ENCODE measurements around the gene ZNF277. TPM values are rescaled to one million over a fixed set of nuclear protein-coding genes. Genes with fewer than 3 reads are reported as not detected.

The ZNF277 gene
- total RNA-seq, 1 experiment from 2014 or later: 13.1 TPM

DNA sequence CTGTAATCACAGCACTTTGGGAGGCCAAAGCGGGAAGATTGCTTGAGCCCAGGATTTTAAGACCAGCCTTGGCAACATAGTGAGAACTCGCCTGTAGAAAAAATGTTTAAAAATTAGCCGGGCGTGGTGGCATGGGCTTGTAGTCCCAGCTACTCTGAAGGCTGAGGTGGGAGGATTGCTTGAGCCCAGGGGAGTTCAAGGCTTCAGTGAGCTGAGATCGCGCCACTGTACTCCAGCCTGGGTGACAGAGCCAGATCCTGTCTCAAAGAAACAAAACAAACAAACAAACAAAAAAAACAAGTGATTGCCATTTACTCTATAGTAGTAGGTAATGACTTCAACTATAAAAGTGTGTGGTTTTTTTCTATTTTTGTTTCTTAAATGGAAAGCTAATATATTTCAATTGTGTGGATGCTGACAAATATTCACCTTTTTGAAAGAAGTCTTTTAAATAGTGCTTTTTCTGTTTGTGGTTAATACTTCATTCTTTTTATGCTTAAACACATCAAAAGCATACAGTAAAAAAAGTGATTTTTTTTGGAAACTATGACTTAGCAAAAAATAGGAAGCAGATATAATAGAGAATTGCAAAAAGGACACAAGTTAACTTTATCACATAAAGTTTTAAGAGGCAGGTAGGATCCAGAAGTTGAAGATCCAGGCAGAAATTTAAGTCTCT, 48.4 kb downstream of the ZNF277 start:
- H3K23ac ChIP-seq (ENCODE audit: insufficient read length, low read depth, low read length): no peak overlapping the region
- H3K27ac Mint-ChIP-seq: no peak overlapping the region
- no peak overlapping the region for H2AFZ ChIP-seq (ENCODE audit: low read length)
- no peak overlapping the region for H2BK12ac ChIP-seq (ENCODE audit: insufficient read length, low read depth, low read length)
- no peaks in the 10 kb centered on the region for H3K79me2 ChIP-seq (ENCODE audit: insufficient read depth, low read length)
- no peak overlapping the region for H3K27ac ChIP-seq (ENCODE audit: insufficient read length, low read depth, low read length)
- peaks cover 41% of the 10 kb centered on the region for H3K27me3 Mint-ChIP-seq (ENCODE audit: low read depth)
- WGBS (ENCODE audit: extremely low coverage, insufficient read length, low lambda C conversion rate): no CpG with 5 or more reads among the region's 6 CpGs
- H2BK15ac ChIP-seq (ENCODE audit: low read depth, low read length): no peak overlapping the region
- H3T11ph ChIP-seq (ENCODE audit: low read length): no peak overlapping the region
- no peak overlapping the region for H4K5ac ChIP-seq (ENCODE audit: insufficient read length, low read depth, low read length)
- peaks cover 41 to 48% of the 10 kb centered on the region in 2 experiments for H3K4me1 Mint-ChIP-seq
- H2BK20ac ChIP-seq (ENCODE audit: low read depth, low read length, poor library complexity, severe bottlenecking): no peak overlapping the region
- no peak overlapping the region for H3K4me3 Mint-ChIP-seq
- H3K23me2 ChIP-seq (ENCODE audit: insufficient read length, low read depth, low read length, poor library complexity, severe bottlenecking): no peaks in the 10 kb centered on the region
- no peak overlapping the region for H3K9ac ChIP-seq (ENCODE audit: extremely low read depth, insufficient read length, low read length)
- H3K36me3 Mint-ChIP-seq (ENCODE audit: insufficient read depth in 1 of 3, low read depth in 3 of 3): no peaks in the 10 kb centered on the region
- no peak overlapping the region for H2BK5ac ChIP-seq (ENCODE audit: insufficient read length, low read length)
- no peak overlapping the region for H3K4me2 ChIP-seq (ENCODE audit: insufficient read depth, insufficient read length, low read length)
- no peaks in the 10 kb centered on the region for H3K27me3 ChIP-seq (ENCODE audit: insufficient read depth, low read length)
- H3K56ac ChIP-seq (ENCODE audit: insufficient read length, low read depth, low read length): no peak overlapping the region
- DNase-seq: no peak
- no peak overlapping the region for H3K14ac ChIP-seq (ENCODE audit: insufficient read depth, low read length)
- peaks cover 12% of the 10 kb centered on the region for H3K4me1 ChIP-seq (ENCODE audit: insufficient read depth, low read length)
- H4K91ac ChIP-seq (ENCODE audit: insufficient read length, low read depth, low read length): no peak overlapping the region
- H3K4ac ChIP-seq (ENCODE audit: low read depth, low read length): no peak overlapping the region
- H3K9me3 Mint-ChIP-seq: no peaks in the 10 kb centered on the region
- H2BK120ac ChIP-seq (ENCODE audit: low read depth, low read length, poor library complexity, severe bottlenecking): no peak overlapping the region
- no peaks in the 10 kb centered on the region for H4K20me1 ChIP-seq (ENCODE audit: control insufficient read depth, insufficient read depth, insufficient read length)
- H4K8ac ChIP-seq (replicated peaks; ENCODE audit: insufficient read length, low read depth, low read length): no peak overlapping the region
- no peak overlapping the region for H2AK5ac ChIP-seq (ENCODE audit: insufficient read length, low read length)
- H3K9me3 ChIP-seq (ENCODE audit: control insufficient read depth, low read depth, low read length): no peaks in the 10 kb centered on the region
- H3K18ac ChIP-seq (ENCODE audit: insufficient read length, low read depth, low read length): no peak overlapping the region
- peaks cover 3% of the 10 kb centered on the region for H3K79me1 ChIP-seq (ENCODE audit: insufficient read depth, low read depth, low read length, poor library complexity, severe bottlenecking)
- TF ChIP-seq, protein P1, sequence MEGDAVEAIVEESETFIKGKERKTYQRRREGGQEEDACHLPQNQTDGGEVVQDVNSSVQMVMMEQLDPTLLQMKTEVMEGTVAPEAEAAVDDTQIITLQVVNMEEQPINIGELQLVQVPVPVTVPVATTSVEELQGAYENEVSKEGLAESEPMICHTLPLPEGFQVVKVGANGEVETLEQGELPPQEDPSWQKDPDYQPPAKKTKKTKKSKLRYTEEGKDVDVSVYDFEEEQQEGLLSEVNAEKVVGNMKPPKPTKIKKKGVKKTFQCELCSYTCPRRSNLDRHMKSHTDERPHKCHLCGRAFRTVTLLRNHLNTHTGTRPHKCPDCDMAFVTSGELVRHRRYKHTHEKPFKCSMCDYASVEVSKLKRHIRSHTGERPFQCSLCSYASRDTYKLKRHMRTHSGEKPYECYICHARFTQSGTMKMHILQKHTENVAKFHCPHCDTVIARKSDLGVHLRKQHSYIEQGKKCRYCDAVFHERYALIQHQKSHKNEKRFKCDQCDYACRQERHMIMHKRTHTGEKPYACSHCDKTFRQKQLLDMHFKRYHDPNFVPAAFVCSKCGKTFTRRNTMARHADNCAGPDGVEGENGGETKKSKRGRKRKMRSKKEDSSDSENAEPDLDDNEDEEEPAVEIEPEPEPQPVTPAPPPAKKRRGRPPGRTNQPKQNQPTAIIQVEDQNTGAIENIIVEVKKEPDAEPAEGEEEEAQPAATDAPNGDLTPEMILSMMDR (conservative IDR thresholded peaks at IDR 0.05): no peak

All from H9 (cell line).